Endothelial cell of umbilical vein (primary cell): ENCODE results near the gene ITPR2. TPM values are rescaled to one million over a fixed set of nuclear protein-coding genes. Genes with fewer than 3 reads are reported as not detected.

Source experiments
- BruUV-seq: library from RNA; stranded (reverse); fragments of 400-500 nt; replicated peaks from 2 replicates; lab custom pipeline; 2021; lab: Mats Ljungman, UMichigan
- CTCF ChIA-PET: fragments of 300-600, 350-600 bp; sonication (Branson Sonifier 250); formaldehyde crosslinking; loops from one replicate; lab custom pipeline; 2021; ENCODE audit warnings: antibody characterized with exemption, inconsistent platforms; lab: Charles Lee
- POLR2A ChIA-PET: fragments of 300-600, 350-600 bp; sonication (Branson Sonifier 250); formaldehyde crosslinking; loops from one replicate; lab custom pipeline; 2021; ENCODE audit warnings: antibody characterized with exemption, inconsistent platforms; lab: Charles Lee
- DNase-seq: peaks from one replicate; pipeline ENCODE4 v3.0.0-alpha.2; 2011; ENCODE audit warnings: low read depth, low spot score
- FAIRE-seq: peaks from 2 replicates; lab custom pipeline; 2011; peaks lifted over from hg19 to GRCh38; lab: Jason Lieb, UNC
- H2AFZ ChIP-seq: 2 replicates; pipeline ENCODE4 v1.6.0; 2012; ENCODE audit warnings: low read depth, low read length, control low read depth, inconsistent platforms
- H3K27ac ChIP-seq: 2 replicates; pipeline ENCODE4 v1.5.1; 2011; ENCODE audit warnings: low read depth, mild to moderate bottlenecking, control low read depth, low read length, moderate library complexity; ENCODE audit not compliant: insufficient read depth
- H3K27me3 ChIP-seq, 2 experiments: 2 replicates each; pipeline versions ENCODE4 v1.6.0 to v1.6.1; 2011; ENCODE audit warnings: low read length in 2 of 2, mixed read lengths in 1 of 2; ENCODE audit not compliant: control insufficient read depth in 2 of 2, insufficient read depth in 2 of 2
- H3K36me3 ChIP-seq, 2 experiments: 2 replicates in 1 of 2; 3 replicates in 1 of 2; pipeline ENCODE4 v1.5.1; 2011; ENCODE audit warnings: low read length in 2 of 2, mild to moderate bottlenecking in 1 of 2, moderate library complexity in 1 of 2; ENCODE audit not compliant: control insufficient read depth in 2 of 2, insufficient read depth in 2 of 2; ENCODE audit errors: extremely low read depth in 1 of 2
- H3K4me1 ChIP-seq: 3 replicates; pipeline ENCODE4 v1.5.1; 2011; ENCODE audit warnings: mild to moderate bottlenecking, low read length; ENCODE audit not compliant: control insufficient read depth, insufficient read depth; ENCODE audit errors: extremely low read depth
- H3K4me2 ChIP-seq: 2 replicates; pipeline ENCODE4 v1.6.1; 2011; ENCODE audit warnings: low read length, control low read depth, mixed read lengths; ENCODE audit not compliant: insufficient read depth
- H3K4me3 ChIP-seq, 3 experiments: fragments of 200-600 bp in 1 of 3; sonication (generic), shearing (Covaris generic) in 1 of 3; replicated peaks in 1 of 3; 2 replicates each; pipeline ENCODE4 v1.5.1; 2011 to 2016; ENCODE audit warnings: control low read depth in 3 of 3, low read length in 3 of 3, mild to moderate bottlenecking in 2 of 3, inconsistent platforms in 1 of 3, low read depth in 1 of 3, moderate library complexity in 1 of 3; ENCODE audit not compliant: insufficient read depth in 1 of 3
- H3K79me2 ChIP-seq: 2 replicates; pipeline ENCODE4 v1.6.0; 2012; ENCODE audit warnings: low read length, inconsistent platforms; ENCODE audit not compliant: control insufficient read depth, insufficient read depth
- H3K9ac ChIP-seq: replicated peaks from 2 replicates; pipeline ENCODE3; 2011; ENCODE audit warnings: low read length, control low read depth; ENCODE audit not compliant: insufficient read depth; ENCODE audit errors: extremely low read depth
- H3K9me1 ChIP-seq: replicated peaks from 3 replicates; pipeline ENCODE4 v1.6.0; 2011; ENCODE audit warnings: mild to moderate bottlenecking, low read length; ENCODE audit not compliant: control insufficient read depth, insufficient read depth; ENCODE audit errors: extremely low read depth
- H3K9me3 ChIP-seq: replicated peaks from 2 replicates; pipeline ENCODE4 v1.5.1; 2012; ENCODE audit warnings: low read length, inconsistent platforms; ENCODE audit not compliant: control insufficient read depth, insufficient read depth
- H4K20me1 ChIP-seq: replicated peaks from 2 replicates; pipeline ENCODE3; 2011; ENCODE audit warnings: mild to moderate bottlenecking, low read length; ENCODE audit not compliant: control insufficient read depth, insufficient read depth; ENCODE audit errors: extremely low read depth
- EZH2 ChIP-seq: IDR thresholded peaks from 2 replicates; pipeline ENCODE4 v1.6.1; 2012; ENCODE audit warnings: borderline replicate concordance, low read depth, mild to moderate bottlenecking, moderate library complexity, low read length, inconsistent platforms; ENCODE audit not compliant: severe bottlenecking
- GATA2 ChIP-seq: IDR thresholded peaks from 2 replicates; pipeline ENCODE4 v1.7.0; 2011; ENCODE audit warnings: low read depth, mild to moderate bottlenecking, moderate library complexity, mixed read lengths, low read length; ENCODE audit not compliant: insufficient read length, insufficient read depth
- JUN ChIP-seq: IDR thresholded peaks from 2 replicates; pipeline ENCODE4 v1.6.1; 2011; ENCODE audit warnings: borderline replicate concordance, low read depth; ENCODE audit not compliant: insufficient read length, insufficient read depth
- dilution Hi-C: fragments of 300-500 bp; cut with MboI; formaldehyde crosslinking; loops from one replicate; pipeline ENCODE4 v1.15.0; 2019; ENCODE audit warnings: low sequenced_read_pairs; ENCODE audit not compliant: extremely low pct_ligation_motif_present
- intact Hi-C: fragments of 100-400 bp; cut with micrococcal nuclease; formaldehyde crosslinking; loops from one replicate; pipeline ENCODE4 v1.10.0; 2022
- polyA plus RNA-seq, 4 experiments: library from polyadenylated mRNA; depleted of rRNA in 3 of 4; stranded (reverse) in 3 of 4; unstranded in 1 of 4; fragments of >200 nt; gene quantifications; 2 replicates each; pipeline versions ENCODE4 v1.2.1 to v1.2.3, GENCODE V29; 2011 to 2012; ENCODE audit warnings: missing spikeins in 1 of 4
- total RNA-seq: library from RNA; stranded (reverse); gene quantifications from 2 replicates; pipeline ENCODE4 v1.2.3, GENCODE V29; 2021
- TF ChIP-seq, protein P1 (sequence below), 2 donors: IDR thresholded peaks; 1 replicate in 1 of 2; 2 replicates in 1 of 2; pipeline ENCODE4 v1.5.1; 2011; ENCODE audit warnings: low read length in 2 of 2, mild to moderate bottlenecking in 2 of 2, moderate library complexity in 2 of 2, control low read depth in 1 of 2, inconsistent platforms in 1 of 2, low read depth in 1 of 2; ENCODE audit not compliant: insufficient read depth in 1 of 2; ENCODE audit errors: extremely low read depth in 1 of 2

ITPR2 gene
- total and polyA plus RNA-seq, 2 donors (not counting 3 experiments of a cell fraction or from before 2014, with no cell fraction given) = 16.2 to 86.8 TPM

DNA sequence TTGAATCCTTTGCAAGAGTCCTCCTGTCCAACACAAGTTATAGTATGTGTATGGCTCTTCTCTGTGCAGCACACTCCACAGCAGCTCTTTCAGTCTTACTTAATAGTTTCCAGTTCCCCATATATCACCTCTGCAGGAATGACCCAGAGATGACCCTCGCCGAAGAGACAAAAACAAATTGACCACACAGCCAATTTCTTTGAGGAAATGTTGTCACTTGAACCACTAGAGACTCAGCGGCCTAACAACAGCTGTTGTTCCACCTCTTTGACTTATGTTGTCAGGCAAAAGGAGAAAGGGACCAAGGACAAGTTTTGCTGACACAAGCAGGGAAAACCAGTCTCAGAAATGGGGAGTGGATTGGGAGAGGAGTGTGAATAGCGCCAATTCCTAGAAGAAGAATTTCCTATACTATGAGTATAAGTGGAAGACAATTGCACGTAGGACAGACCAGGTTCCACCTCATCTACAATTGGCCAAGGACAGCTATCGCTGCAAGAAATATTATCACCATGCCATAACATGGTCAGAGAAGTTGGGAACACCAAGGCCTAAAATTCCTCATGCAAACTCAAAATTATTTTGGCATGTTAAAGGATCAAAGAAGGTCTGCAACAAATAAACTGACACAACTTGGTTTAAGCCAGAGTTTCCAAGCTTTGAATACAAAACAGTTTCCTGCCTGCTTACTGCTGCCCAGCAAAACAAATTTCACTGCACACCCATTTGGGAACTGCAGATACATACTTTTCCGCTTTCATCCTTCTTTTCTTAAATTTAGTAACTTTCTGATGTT lies 41.7 kb upstream of the ITPR2 start:
- POLR2A ChIA-PET = no interaction called here
- no peak overlapping the region for H3K4me3 ChIP-seq
- intact Hi-C loops (no loop called here), dilution Hi-C loops (no loop called here)
- H2AFZ ChIP-seq = no peak overlapping the region
- peak; percentile 52 for DNase-seq
- H3K9me1 ChIP-seq = no peaks in the 10 kb centered on the region
- no peak for TF ChIP-seq GATA2
- TF ChIP-seq, protein P1, sequence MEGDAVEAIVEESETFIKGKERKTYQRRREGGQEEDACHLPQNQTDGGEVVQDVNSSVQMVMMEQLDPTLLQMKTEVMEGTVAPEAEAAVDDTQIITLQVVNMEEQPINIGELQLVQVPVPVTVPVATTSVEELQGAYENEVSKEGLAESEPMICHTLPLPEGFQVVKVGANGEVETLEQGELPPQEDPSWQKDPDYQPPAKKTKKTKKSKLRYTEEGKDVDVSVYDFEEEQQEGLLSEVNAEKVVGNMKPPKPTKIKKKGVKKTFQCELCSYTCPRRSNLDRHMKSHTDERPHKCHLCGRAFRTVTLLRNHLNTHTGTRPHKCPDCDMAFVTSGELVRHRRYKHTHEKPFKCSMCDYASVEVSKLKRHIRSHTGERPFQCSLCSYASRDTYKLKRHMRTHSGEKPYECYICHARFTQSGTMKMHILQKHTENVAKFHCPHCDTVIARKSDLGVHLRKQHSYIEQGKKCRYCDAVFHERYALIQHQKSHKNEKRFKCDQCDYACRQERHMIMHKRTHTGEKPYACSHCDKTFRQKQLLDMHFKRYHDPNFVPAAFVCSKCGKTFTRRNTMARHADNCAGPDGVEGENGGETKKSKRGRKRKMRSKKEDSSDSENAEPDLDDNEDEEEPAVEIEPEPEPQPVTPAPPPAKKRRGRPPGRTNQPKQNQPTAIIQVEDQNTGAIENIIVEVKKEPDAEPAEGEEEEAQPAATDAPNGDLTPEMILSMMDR (IDR thresholded peaks at IDR 0.05; ENCODE audit: extremely low read depth in 1 of 2, insufficient read depth in 1 of 2, low read depth in 1 of 2, low read length in 2 of 2) = no peak
- no peak for TF ChIP-seq JUN
- TF ChIP-seq EZH2 = no peak
- H3K79me2 ChIP-seq = no peaks in the 10 kb centered on the region
- no peak for FAIRE-seq
- no peaks in the 10 kb centered on the region for H4K20me1 ChIP-seq
- H3K27ac ChIP-seq = no peak overlapping the region
- H3K27me3 ChIP-seq = no peaks in the 10 kb centered on the region
- no peaks in the 10 kb centered on the region for H3K36me3 ChIP-seq
- CTCF ChIA-PET = interaction anchor here (8.1 kb wide), 1 partner anchor 10 kb away, joined by 68 read pairs; no protein-coding TSS in a partner anchor
- no peak overlapping the region for H3K4me2 ChIP-seq
- no peak overlapping the region for H3K9ac ChIP-seq
- H3K4me1 ChIP-seq = peaks cover 24% of the 10 kb centered on the region
- no TSS peak for BruUV-seq
- H3K9me3 ChIP-seq = no peaks in the 10 kb centered on the region
